A549 (cell line): ENCODE results near the gene SRC.

Experiments
- BHLHE40 ChIP-seq: IDR thresholded peaks from 2 replicates; pipeline ENCODE4 v1.6.1; 2012; ENCODE audit warnings: low read depth, low read length, inconsistent platforms
- CEBPB ChIP-seq, 2 experiments: fragments of >200 bp in 1 of 2; sonication (Bioruptor Twin) in 1 of 2; formaldehyde crosslinking in 1 of 2; IDR thresholded peaks; 2 replicates each; pipeline ENCODE4 v1.6.1; 2012 to 2016
- CHD4 ChIP-seq: fragments of 200-600 bp; sonication (generic); IDR thresholded peaks from 2 replicates; pipeline ENCODE4 v1.6.1; 2016; ENCODE audit warnings: antibody characterized with exemption, mild to moderate bottlenecking, borderline replicate concordance
- E2F6 ChIP-seq: IDR thresholded peaks from 2 replicates; pipeline ENCODE4 v1.6.1; 2012; ENCODE audit warnings: low read depth, borderline replicate concordance
- EP300 ChIP-seq, 2 experiments: fragments of >200 bp; sonication (Bioruptor Twin); formaldehyde crosslinking; IDR thresholded peaks; 2 replicates in 1 of 2; 3 replicates in 1 of 2; pipeline ENCODE4 v1.6.1; 2016 to 2017
- NPAS2 ChIP-seq: fragments of 250-450 bp; sonication (Bioruptor Pico); IDR thresholded peaks from 2 replicates; pipeline ENCODE4 v1.8.0; 2022; ENCODE audit warnings: mild to moderate bottlenecking, moderate library complexity, borderline replicate concordance
- RAD21 ChIP-seq, 2 experiments: fragments of >200 bp in 1 of 2; sonication (Bioruptor Twin) in 1 of 2; formaldehyde crosslinking in 1 of 2; IDR thresholded peaks in 1 of 2; conservative IDR thresholded peaks in 1 of 2; 2 replicates in 1 of 2; 3 replicates in 1 of 2; pipeline ENCODE4 v1.6.1; 2012 to 2018; ENCODE audit warnings: inconsistent platforms in 1 of 2
- REST ChIP-seq: fragments of 200-600 bp; sonication (generic); IDR thresholded peaks from 2 replicates; pipeline ENCODE4 v1.6.1; 2016; ENCODE audit warnings: antibody characterized with exemption, mild to moderate bottlenecking, moderate library complexity
- SREBF2 ChIP-seq: fragments of 450-650 bp; IDR thresholded peaks from 2 replicates; pipeline ENCODE4 v1.6.1; 2014; ENCODE audit warnings: mild to moderate bottlenecking, moderate library complexity
- TF ChIP-seq, protein P1 (sequence below): fragments of >200 bp; sonication (Bioruptor Twin); formaldehyde crosslinking; IDR thresholded peaks from 3 replicates; pipeline ENCODE4 v1.5.1; 2016

GRCh38 chr20:37314617-37315016, 31.3 kb upstream of the SRC start:
- TF ChIP-seq CHD4 (no peak), EP300 (IDR thresholded peaks at IDR 0.05) (no peak), E2F6 (no peak), RAD21 (conservative IDR thresholded peaks at IDR 0.05 in 1 of 2, IDR thresholded peaks at IDR 0.05 in 1 of 2) (no peak), BHLHE40 (no peak), REST (no peak), CEBPB (IDR thresholded peaks at IDR 0.05) (no peak), SREBF2 (no peak), NPAS2 (CRISPR knock-in tag) (no peak)
- TF ChIP-seq, protein P1, sequence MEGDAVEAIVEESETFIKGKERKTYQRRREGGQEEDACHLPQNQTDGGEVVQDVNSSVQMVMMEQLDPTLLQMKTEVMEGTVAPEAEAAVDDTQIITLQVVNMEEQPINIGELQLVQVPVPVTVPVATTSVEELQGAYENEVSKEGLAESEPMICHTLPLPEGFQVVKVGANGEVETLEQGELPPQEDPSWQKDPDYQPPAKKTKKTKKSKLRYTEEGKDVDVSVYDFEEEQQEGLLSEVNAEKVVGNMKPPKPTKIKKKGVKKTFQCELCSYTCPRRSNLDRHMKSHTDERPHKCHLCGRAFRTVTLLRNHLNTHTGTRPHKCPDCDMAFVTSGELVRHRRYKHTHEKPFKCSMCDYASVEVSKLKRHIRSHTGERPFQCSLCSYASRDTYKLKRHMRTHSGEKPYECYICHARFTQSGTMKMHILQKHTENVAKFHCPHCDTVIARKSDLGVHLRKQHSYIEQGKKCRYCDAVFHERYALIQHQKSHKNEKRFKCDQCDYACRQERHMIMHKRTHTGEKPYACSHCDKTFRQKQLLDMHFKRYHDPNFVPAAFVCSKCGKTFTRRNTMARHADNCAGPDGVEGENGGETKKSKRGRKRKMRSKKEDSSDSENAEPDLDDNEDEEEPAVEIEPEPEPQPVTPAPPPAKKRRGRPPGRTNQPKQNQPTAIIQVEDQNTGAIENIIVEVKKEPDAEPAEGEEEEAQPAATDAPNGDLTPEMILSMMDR = no peak
